GM18508 (cell line): ENCODE measurements around the gene RPL39L.

Experiments used
- ATAC-seq: cut with Tn5 transposase; IDR thresholded peaks from one replicate; pipeline ENCODE4 v1.9.1; 2021; ENCODE audit warnings: moderate number of reproducible peaks; ENCODE audit not compliant: insufficient read depth, unreplicated experiment

RPL39L gene

DNA sequence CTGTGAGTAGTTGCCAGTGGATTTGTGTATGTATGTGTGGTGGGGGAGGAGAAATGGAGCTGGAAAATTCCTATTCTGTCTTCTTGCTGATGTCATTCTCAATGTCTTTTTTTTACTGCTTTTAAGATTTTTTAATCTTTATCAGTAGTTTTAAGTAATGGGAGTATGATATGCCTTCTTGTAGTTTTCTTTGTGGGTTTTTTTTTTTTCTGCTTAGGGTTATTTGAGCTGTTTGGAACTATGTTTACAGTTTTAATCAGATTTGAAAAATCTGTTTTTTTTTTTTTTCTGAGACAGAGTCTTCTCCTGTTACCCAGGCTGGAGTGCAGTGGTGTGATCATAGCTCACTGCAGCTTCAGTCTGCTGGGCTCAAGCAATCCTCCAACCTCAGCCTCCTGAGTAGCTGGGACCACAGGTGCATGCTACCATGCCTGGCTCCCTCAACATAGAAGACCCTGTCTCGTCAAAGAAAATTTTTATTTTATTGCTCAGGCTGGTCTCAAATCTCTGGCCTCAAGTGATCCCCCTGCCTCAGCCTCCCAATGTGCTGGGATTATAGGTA, 37.1 kb downstream of the RPL39L start:
- ATAC-seq: no peak

DNA sequence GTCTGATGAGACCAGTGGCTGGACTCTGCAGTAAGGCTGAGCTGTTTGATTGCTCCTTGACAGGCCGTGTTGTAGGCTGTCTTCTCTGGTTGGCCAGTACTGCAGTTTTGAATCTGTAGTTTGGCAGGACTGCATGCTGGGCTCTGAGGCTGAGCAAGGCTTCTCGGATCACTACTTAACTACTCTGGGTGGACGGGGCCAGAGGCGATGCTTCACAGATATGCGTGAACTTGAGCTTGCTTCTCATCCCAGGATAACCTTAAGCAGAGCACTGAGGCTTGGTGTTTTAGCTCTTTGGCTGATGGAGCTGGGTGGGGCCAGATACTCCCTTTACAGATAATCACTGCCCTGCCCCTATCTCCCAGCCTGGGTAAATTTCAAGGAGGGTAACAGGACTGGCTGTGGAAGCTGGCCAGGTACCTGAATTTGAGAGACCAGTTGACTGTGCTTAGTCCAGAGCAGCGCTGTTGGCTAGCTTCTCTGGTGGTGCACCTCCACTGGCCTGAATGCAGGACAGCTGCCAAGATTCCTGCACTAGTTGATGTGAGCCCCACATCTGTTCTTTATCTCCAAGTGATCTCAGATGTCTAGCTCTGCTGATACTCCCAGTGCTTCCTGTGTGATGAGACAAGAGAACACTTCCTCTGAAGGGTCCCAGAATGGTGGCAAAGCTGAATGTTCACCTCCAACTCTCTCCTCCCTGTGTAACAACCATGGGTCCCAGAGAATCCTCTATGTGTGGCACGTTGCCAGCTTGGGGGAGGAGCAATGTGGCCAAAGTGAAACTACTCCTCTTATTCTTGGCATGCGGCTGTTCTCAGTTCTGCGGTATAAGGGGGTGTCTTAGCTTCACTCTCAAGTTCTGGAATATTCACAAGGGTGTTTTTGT, 37.9 kb downstream of the RPL39L start:
- no peak for ATAC-seq

GRCh38 chr3:187098923-187099512, 40.3 kb downstream of the RPL39L start:
- no peak for ATAC-seq

- no peak for ATAC-seq
These were observed 46.0 kb downstream of the RPL39L start for GRCh38 chr3:187093320-187093719.

GRCh38 chr3:187088701-187089100, 50.6 kb downstream of the RPL39L start:
- ATAC-seq: no peak

GRCh38 chr3:187086831-187087230, 52.5 kb downstream of the RPL39L start:
- no peak for ATAC-seq

DNA sequence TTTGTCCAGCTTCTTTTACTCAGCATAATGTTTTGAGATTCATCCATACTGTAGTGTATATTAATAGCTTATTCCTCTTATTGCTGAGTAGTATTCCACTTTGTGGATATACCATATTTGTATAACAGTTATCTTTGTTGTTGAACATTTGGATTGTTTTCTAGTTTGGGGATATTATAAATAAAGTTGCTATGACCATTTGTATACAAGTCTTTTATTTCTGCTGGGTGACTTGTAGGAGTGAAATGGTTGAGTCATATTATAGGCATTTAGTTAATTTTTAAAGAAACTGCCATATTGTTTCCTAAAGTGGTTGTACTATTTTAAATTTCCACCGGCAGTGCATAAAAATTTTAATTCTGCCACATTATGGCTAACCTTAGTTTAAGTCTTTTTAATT, 53.4 kb downstream of the RPL39L start:
- no peak for ATAC-seq

DNA sequence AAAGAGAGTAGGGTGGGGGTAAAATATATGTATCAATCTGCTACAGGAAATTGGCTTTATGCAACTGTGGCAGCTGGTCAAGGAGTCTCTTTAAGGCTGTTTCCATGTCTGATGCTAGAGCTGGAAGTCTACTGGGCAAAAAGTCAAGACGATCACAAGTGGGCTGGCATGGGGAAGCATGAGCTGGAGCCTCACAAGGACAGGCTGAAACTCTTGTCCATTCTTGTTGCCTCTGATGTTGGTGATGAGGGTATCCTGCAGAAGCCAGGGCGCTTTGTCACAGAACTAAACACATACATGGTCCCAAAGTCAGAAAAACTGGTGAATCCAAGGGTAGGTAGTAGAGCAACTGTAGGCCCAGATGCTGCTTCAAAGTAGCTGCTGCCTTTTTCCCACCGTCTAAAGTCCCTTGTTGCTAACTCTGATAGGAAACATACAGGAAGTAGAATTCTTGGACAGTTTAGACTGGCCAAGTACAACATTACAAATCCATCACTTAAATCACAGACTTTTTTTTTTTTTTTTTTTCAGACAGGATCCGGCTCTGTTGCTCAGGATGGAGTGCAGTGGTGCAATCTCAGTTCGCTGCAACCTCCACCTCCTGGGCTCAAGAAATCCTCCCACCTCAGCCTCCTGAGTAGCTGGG, 54.2 kb downstream of the RPL39L start:
- no peak for ATAC-seq

DNA sequence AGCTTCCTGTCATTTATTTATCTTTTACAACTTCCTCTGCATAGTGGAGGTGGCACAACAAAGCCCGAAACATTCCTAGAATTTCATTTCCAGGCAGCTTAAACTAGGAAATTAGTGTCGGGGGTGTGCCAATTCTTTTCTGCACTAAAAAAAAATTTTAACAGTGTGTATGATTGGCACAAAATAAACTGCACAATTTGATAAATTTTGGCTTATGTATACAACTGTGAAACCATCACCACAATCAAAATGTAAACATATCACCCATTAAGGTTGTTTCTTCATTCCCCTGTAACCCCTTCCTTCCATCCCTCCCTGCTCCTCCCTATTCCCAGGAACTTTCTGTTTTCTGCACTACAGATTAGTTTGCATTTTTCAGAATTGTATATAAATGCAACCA, 54.7 kb downstream of the RPL39L start:
- no peak for ATAC-seq

DNA sequence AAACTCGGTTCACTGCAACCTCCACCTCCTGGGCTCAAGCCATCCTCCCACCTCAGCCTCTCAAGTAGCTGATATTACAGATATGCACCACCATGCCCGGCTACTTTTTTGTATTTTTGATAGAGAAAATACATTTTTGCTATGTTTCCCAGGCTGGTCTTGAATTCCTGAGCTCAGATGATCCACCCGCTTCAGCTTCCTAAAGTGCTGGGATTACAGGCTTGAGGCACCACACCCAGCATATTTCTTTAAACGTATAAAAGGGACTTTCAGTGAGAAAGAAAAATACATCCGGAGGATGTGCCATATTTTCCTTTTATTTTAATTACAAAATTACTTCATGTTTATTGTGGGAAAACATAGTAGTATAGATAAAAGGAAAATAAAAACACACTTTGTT, 55.2 kb downstream of the RPL39L start:
- ATAC-seq: no peak

- no peak for ATAC-seq
These were observed 56.4 kb downstream of the RPL39L start for GRCh38 chr3:187082758-187083375.

- no peak for ATAC-seq
These were observed 58.4 kb downstream of the RPL39L start for GRCh38 chr3:187080799-187081450.

GRCh38 chr3:187079090-187080022, 59.9 kb downstream of the RPL39L start:
- no peak for ATAC-seq

DNA sequence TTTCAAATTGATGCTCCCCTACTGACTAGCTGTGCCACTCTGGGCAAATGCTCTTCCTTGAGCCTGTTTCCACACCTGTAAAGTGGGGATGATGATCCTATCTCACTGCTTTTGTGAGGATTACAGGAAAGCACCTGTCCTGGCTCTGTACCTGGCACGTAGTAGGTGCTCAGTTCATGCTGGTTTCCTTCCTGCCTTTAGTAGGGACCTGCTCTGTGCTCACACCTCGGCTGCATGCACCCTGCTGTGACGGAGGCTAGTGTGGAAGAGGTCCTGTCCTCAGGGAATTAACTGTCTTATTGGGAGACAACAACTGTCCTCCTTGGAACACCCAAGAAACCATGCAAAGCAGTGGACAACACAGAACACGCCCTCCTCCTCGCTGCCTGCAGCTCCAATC, 61.8 kb downstream of the RPL39L start:
- ATAC-seq: no peak

- ATAC-seq: no peak
These were observed 62.2 kb downstream of the RPL39L start for GRCh38 chr3:187077085-187077484.

GRCh38 chr3:187076297-187076696, 63.0 kb downstream of the RPL39L start:
- ATAC-seq: no peak

DNA sequence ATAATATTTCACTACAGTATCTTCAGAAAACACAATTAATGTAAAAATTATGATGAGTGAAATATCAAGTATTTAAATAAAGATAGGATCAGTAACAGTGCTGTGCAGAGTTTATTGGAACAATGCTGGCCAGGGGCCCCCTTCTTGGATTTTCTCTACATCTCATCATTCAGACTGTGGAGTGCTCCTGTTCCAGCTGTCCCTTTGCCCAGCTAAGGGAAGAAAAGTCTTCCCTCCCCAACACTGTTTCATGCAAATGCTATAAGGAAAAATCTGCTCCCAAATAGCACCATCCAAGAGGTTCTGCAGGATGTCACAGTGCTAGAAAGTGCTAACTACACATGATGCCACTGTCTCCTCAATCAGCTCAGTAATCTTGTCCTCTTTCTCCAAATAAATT, 64.5 kb downstream of the RPL39L start:
- ATAC-seq: no peak

GRCh38 chr3:187073581-187074098, 65.7 kb downstream of the RPL39L start:
- ATAC-seq: no peak

GRCh38 chr3:187072511-187072910, 66.8 kb downstream of the RPL39L start:
- no peak for ATAC-seq
